NCI-H2227 (cell line): ENCODE data around the gene FTCD.
"Not testable (repeated sequence)": the region's sequence is repeated elsewhere in the genome, so short reads cannot be mapped to it uniquely, and the experiment has no call there.

Experiments
- DNase-seq: peaks from one replicate; lab custom pipeline; 2025; ENCODE audit not compliant: unreplicated experiment; lab: John Stamatoyannopoulos, UW

The FTCD gene

GRCh38 chr21:46154155-46154954 lies 1.0 kb downstream of the FTCD start:
- DNase-seq, result no peak

DNA sequence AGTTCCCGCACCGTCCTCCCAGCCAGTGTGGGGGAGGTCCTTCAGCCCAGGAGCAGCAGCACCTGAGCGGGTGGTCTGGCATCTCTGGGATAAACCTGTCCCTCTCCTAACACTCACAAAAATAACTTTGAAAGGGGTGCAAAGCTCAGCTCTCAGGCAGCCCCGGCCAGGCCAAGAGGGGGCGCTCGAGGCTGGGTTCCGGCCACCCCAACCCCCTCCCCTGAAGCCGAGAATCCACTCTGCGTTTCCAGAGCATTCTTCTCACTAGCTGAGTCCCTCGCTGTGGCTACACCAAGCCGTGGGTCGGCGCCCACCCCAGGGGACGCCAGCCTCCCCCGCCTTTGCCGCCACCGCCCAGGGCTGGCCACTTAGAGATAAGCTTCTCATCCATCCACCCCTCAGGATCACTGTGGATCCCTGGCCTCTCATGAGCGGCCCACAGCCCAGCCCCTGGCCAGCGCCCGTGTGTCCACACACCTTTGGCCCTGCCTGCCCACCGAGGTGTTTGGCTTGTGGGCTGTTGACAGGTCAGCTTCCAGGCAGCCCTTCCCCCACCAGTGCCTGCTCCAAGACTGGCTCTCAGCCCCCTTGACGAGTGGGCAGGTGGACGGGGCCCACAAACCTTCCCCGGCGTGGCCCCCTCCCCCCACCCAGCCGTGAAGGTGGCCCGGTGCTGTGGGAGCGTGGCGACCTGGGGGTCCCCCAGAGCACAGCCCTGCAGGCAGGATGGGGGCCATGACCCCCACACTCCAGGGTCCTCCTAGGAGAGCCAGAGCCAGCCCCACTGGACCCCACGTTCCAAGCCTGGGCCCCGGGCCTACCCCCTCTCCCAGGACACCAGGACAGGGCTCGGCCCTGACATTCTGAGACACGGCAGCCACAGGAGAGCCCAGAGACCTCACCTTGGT lies 1.9 kb downstream of the FTCD start:
- DNase-seq, result no peak

DNA sequence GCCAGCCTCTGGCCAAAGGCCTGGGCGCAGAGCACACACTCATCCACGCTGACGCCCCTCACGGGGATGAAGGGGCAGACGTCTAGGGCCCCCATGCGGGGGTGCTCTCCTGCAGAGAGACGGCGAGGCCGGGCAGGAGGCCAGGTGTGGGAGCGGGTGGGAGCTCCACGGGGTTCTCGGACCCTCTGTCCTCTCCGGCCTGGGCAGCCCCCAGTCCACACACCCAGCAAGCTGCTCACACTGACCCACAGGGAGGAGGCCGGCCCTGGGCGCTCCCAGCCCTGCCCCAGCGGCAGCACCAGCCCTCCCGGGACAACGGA lies 2.5 kb downstream of the FTCD start:
- no peak for DNase-seq

GRCh38 chr21:46151989-46152926 lies 3.1 kb downstream of the FTCD start:
- DNase-seq, result no peak

DNA sequence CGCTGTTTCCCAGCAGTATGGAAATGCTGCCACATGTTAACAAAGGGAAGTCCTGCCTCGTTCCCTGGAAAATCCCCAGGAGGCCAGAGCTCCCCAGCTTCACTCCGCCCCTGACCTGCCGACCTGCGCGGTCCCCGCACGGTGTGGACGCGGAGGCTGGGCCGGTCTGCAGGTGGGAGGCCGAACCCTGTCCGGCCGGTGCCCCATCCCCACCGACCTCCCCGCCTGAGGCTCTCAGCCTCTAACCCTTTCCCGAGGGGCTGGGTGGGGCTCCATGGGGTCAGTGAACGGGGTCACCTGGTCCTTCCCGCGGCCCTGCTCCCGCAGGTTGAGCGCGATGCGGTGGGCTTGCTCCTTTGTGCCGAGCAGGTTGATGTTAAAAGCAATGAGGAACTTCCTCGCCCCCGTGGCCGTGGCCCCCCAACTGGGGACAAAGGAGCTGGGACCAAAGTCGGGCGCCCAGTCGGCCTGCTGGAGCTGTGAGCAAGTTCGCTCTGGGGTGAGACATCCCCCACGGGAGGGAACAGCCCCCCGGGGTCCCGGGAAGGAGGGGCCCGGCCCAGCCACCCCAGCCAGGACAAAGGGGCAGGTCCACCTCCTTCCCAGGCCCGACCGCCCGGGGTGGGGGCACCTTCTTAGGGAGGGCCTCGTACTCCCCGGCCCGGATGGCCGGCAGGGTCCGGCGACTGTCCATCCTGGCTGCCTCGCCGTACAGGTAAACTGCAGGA lies 4.0 kb downstream of the FTCD start:
- no peak for DNase-seq

GRCh38 chr21:46150491-46151121 lies 4.8 kb downstream of the FTCD start:
- no peak for DNase-seq

DNA sequence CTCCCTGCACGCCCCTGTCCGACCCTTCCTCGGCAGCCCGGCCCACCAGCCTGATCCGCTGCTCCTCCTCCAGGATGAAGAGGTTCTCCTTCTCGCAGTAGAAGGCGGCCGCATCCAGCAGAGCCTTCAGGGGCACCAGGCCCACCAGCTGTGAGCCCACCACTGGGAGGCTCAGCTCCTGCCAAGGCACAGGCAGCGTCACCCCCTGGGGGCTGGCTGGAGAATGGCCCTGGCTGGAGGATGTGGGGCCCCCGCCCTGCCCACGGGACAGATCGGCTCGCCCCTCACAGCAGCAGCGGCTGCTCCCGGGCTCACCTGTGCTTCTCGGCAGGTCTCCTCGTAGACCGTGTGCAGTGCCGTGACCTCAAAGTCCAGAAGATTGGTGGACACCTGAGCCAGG lies 5.3 kb downstream of the FTCD start:
- no peak for DNase-seq

GRCh38 chr21:46149205-46149901 lies 6.0 kb downstream of the FTCD start:
- DNase-seq, result no peak

- no peak for DNase-seq
These were observed 7.3 kb downstream of the FTCD start for GRCh38 chr21:46148106-46148505.

DNA sequence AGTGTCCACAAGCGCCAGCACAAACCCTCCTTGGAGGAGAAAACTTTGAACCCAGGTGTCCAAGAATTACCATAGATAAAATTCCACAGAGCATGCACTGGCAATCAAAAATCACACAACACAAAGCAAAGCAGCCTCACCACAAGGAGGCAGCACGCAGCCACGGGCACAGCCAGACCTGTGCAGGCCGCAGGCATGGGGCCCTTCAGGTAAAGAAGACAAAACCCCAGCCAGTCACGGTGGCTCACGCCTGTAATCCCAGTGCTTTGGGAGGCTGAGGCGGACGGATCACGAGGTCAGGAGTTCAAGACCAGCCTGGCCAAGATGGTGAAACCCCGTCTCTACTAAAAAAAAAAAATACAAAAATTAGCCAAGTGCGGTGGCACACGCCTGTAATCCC lies 8.0 kb downstream of the FTCD start:
- not testable (repeated sequence) for DNase-seq

DNA sequence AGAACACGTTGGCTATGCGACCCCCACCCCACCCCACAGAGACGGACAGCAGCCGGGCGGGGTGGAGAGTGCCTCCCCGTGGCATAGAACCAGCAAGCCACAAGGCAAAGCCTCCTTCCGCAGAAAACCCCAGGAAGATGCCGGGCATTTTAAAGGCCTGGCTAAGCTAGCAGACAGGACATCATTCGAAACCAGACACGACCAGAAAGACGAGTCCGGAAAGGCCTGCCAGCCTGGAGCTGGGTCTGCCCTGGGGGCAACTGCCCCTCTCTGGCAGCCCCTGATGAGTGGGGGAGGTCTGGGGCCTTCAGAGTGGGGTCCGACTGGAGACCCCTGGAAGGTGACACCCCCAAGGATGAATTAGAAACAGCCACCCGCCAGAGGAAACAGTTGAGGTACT lies 8.5 kb downstream of the FTCD start:
- DNase-seq, result no peak

- DNase-seq, result no peak
These were observed 9.3 kb downstream of the FTCD start for GRCh38 chr21:46145840-46146691.

GRCh38 chr21:46145159-46145839 lies 10.1 kb downstream of the FTCD start:
- no peak for DNase-seq

DNA sequence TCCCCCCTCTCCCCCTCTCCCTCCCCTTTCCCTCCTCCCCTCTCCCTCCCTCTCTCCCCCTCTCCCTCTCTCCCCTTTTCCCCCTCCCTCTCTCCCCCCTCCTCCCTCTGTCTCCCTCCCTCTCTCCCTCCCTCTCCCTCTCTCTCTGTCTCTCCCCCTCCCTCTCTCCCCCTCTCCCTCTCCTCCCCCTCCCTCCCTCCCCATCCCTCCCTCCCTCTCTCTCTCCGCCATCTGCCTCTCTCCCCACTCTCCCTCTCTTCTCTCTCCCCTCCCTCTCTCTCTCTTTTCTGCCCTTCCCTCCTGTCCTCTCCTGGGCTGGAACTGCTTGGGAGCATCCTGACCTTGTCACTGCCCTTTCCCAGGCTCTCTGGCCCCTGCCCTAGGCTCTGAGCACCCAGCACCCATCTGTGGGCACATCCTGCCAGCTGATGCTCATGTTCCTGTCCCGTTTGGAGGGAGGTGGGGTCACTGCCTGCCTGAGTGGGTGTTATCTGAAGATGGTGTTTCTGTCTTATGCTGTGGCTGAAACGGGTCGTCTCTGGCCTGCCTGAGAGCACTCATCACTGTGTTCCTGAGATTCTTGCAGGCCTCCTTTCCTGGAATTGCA lies 10.8 kb downstream of the FTCD start:
- no peak for DNase-seq

DNA sequence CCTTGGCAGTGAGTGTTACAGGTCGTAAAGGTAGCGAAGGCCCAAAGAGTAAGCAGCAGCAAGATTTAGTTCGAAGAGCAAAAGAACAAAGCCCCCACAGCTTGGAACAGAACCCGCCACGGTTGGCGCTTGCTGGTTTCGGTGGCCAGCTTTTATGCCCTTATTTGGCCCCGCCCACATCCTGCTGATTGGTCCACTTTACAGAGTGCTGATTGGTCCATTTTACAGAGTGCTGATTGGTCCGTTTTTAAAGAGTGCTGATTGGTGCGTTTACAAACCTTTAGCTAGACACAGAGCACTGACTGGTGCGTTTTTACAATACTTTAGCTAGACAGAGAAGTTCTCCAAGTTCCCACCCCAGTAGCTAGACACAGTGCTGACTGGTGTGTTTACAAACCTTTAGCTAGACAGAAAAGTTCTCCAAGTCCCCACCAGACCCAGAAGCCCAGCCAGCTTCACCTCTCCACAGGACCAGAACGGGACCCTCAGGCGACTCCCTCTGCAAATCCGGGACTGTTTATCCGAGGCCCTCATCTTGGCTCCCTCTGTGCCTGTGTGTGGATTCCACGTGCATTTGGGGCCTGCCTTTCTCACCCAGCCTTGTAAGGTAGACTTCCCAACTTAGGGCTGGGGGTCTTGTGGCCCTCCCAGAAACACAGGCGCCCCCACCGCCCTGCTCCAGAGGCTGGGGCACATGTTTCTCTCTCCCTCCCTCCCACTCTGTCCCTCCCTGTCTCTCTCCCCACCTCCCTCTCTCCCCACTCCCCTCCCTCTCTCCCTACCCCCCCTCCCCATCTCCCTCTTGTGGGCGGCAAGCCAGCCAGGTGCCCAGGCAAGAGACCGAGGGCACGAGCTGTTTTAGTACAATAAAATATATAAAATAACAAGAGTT lies 12.6 kb downstream of the FTCD start:
- DNase-seq, result no peak

GRCh38 chr21:46141767-46142581 lies 13.4 kb downstream of the FTCD start:
- no peak for DNase-seq
